ENCODE results near the gene TMC7.

TMC7 gene

GRCh38 chr16:19073863-19074262, 90.1 kb downstream of the TMC7 start:
- H3K4me1 Mint-ChIP-seq (ENCODE audit: low read depth), result peaks cover 18% of the 10 kb centered on the region
- H3K4me3 Mint-ChIP-seq, result no peak overlapping the region
- H3K36me3 Mint-ChIP-seq (ENCODE audit: low read depth), result peaks cover 79% of the 10 kb centered on the region
- H3K27ac Mint-ChIP-seq, result no peak overlapping the region
- intact Hi-C loops (cut with micrococcal nuclease), result no loop called here
- H3K9me3 Mint-ChIP-seq, result no peaks in the 10 kb centered on the region
- no peaks in the 10 kb centered on the region for H3K27me3 Mint-ChIP-seq

GRCh38 chr16:19075511-19075910, 91.8 kb downstream of the TMC7 start:
- H3K4me1 Mint-ChIP-seq (ENCODE audit: low read depth), result peaks cover 18% of the 10 kb centered on the region
- H3K9me3 Mint-ChIP-seq, result no peaks in the 10 kb centered on the region
- peaks cover 89% of the 10 kb centered on the region for H3K36me3 Mint-ChIP-seq (ENCODE audit: low read depth)
- H3K4me3 Mint-ChIP-seq, result no peak overlapping the region
- intact Hi-C loops (cut with micrococcal nuclease), result no loop called here
- no peak overlapping the region for H3K27ac Mint-ChIP-seq
- H3K27me3 Mint-ChIP-seq, result no peaks in the 10 kb centered on the region

- peaks cover 79% of the 10 kb centered on the region for H3K36me3 Mint-ChIP-seq (ENCODE audit: low read depth)
- peaks cover 8% of the 10 kb centered on the region for H3K4me1 Mint-ChIP-seq (ENCODE audit: low read depth)
- intact Hi-C loops (cut with micrococcal nuclease), result no loop called here
- H3K27me3 Mint-ChIP-seq, result no peaks in the 10 kb centered on the region
- no peak overlapping the region for H3K27ac Mint-ChIP-seq
- no peak overlapping the region for H3K4me3 Mint-ChIP-seq
- H3K9me3 Mint-ChIP-seq, result no peaks in the 10 kb centered on the region
Observed at GRCh38 chr16:19077879-19078278, 94.1 kb downstream of the TMC7 start.

- H3K27ac Mint-ChIP-seq, result no peak overlapping the region
- peaks cover 27% of the 10 kb centered on the region for H3K4me1 Mint-ChIP-seq (ENCODE audit: low read depth)
- no peaks in the 10 kb centered on the region for H3K9me3 Mint-ChIP-seq
- peaks cover 21% of the 10 kb centered on the region for H3K36me3 Mint-ChIP-seq (ENCODE audit: low read depth)
- H3K27me3 Mint-ChIP-seq, result peaks cover 13% of the 10 kb centered on the region
- intact Hi-C loops (cut with micrococcal nuclease), result no loop called here
- no peak overlapping the region for H3K4me3 Mint-ChIP-seq
Observed at GRCh38 chr16:19083670-19084069, 99.9 kb downstream of the TMC7 start.

- H3K4me3 Mint-ChIP-seq, result no peak overlapping the region
- intact Hi-C loops (cut with micrococcal nuclease), result no loop called here
- no peak overlapping the region for H3K27ac Mint-ChIP-seq
- H3K4me1 Mint-ChIP-seq (ENCODE audit: low read depth), result peaks cover 29% of the 10 kb centered on the region
- peaks cover 13% of the 10 kb centered on the region for H3K27me3 Mint-ChIP-seq
- H3K9me3 Mint-ChIP-seq, result no peaks in the 10 kb centered on the region
- peaks cover 17% of the 10 kb centered on the region for H3K36me3 Mint-ChIP-seq (ENCODE audit: low read depth)
Observed at GRCh38 chr16:19084139-19084538, 100.4 kb downstream of the TMC7 start.

GRCh38 chr16:19084879-19085278, 101.1 kb downstream of the TMC7 start:
- intact Hi-C loops (cut with micrococcal nuclease), result no loop called here
- Mint-ChIP-seq H3K27ac (no peak overlapping the region), H3K9me3 (no peaks in the 10 kb centered on the region), H3K27me3 (peaks cover 13% of the 10 kb centered on the region), H3K4me3 (no peak overlapping the region), H3K4me1 (ENCODE audit: low read depth) (peaks cover 36% of the 10 kb centered on the region), H3K36me3 (ENCODE audit: low read depth) (peaks cover 10% of the 10 kb centered on the region)

GRCh38 chr16:19085679-19086200, 102.0 kb downstream of the TMC7 start:
- intact Hi-C loops (cut with micrococcal nuclease), result loop anchor here (1.0 kb wide), 5 partner anchors 34 to 417 kb away; no protein-coding TSS in a partner anchor
- H3K4me1 Mint-ChIP-seq (ENCODE audit: low read depth), result peaks cover 36% of the 10 kb centered on the region
- peak overlapping the region; percentile 78 for H3K4me3 Mint-ChIP-seq
- peaks cover 13% of the 10 kb centered on the region for H3K27me3 Mint-ChIP-seq
- peaks cover 2% of the 10 kb centered on the region for H3K9me3 Mint-ChIP-seq
- H3K36me3 Mint-ChIP-seq (ENCODE audit: low read depth), result peaks cover 11% of the 10 kb centered on the region
- H3K27ac Mint-ChIP-seq, result peak overlapping the region; percentile 81

- Mint-ChIP-seq H3K27ac (peak overlapping the region; percentile 81), H3K9me3 (peaks cover 10% of the 10 kb centered on the region), H3K27me3 (peaks cover 13% of the 10 kb centered on the region), H3K4me1 (ENCODE audit: low read depth) (peaks cover 38% of the 10 kb centered on the region), H3K36me3 (ENCODE audit: low read depth) (peaks cover 14% of the 10 kb centered on the region), H3K4me3 (peak overlapping the region; percentile 78)
- intact Hi-C loops (cut with micrococcal nuclease), result loop anchor here (1.0 kb wide), 5 partner anchors 33 to 416 kb away; no protein-coding TSS in a partner anchor
Observed at GRCh38 chr16:19086322-19087199, 102.8 kb downstream of the TMC7 start.

GRCh38 chr16:19088341-19088916, 104.7 kb downstream of the TMC7 start:
- peaks cover 14% of the 10 kb centered on the region for H3K36me3 Mint-ChIP-seq (ENCODE audit: low read depth)
- peaks cover 19% of the 10 kb centered on the region for H3K9me3 Mint-ChIP-seq
- H3K27ac Mint-ChIP-seq, result no peak overlapping the region
- no peak overlapping the region for H3K4me3 Mint-ChIP-seq
- H3K4me1 Mint-ChIP-seq (ENCODE audit: low read depth), result peaks cover 54% of the 10 kb centered on the region
- H3K27me3 Mint-ChIP-seq, result peaks cover 13% of the 10 kb centered on the region
- intact Hi-C loops (cut with micrococcal nuclease), result no loop called here

GRCh38 chr16:19089410-19089955, 105.7 kb downstream of the TMC7 start:
- Mint-ChIP-seq H3K27me3 (peaks cover 16% of the 10 kb centered on the region), H3K4me3 (no peak overlapping the region), H3K4me1 (ENCODE audit: low read depth) (peaks cover 54% of the 10 kb centered on the region), H3K9me3 (peaks cover 19% of the 10 kb centered on the region), H3K27ac (peak overlapping the region; percentile 16), H3K36me3 (ENCODE audit: low read depth) (peaks cover 14% of the 10 kb centered on the region)
- intact Hi-C loops (cut with micrococcal nuclease), result no loop called here

GRCh38 chr16:19090916-19091315, 107.2 kb downstream of the TMC7 start:
- Mint-ChIP-seq H3K4me3 (no peak overlapping the region), H3K27ac (no peak overlapping the region), H3K4me1 (ENCODE audit: low read depth) (peaks cover 56% of the 10 kb centered on the region), H3K27me3 (peaks cover 8% of the 10 kb centered on the region), H3K36me3 (ENCODE audit: low read depth) (peaks cover 14% of the 10 kb centered on the region), H3K9me3 (peaks cover 19% of the 10 kb centered on the region)
- intact Hi-C loops (cut with micrococcal nuclease), result no loop called here

GRCh38 chr16:19092653-19093410, 109.1 kb downstream of the TMC7 start:
- no peak overlapping the region for H3K4me3 Mint-ChIP-seq
- H3K4me1 Mint-ChIP-seq (ENCODE audit: low read depth), result peaks cover 41% of the 10 kb centered on the region
- peaks cover 16% of the 10 kb centered on the region for H3K36me3 Mint-ChIP-seq (ENCODE audit: low read depth)
- H3K27ac Mint-ChIP-seq, result peak overlapping the region; percentile 37
- intact Hi-C loops (cut with micrococcal nuclease), result no loop called here
- peaks cover 3% of the 10 kb centered on the region for H3K27me3 Mint-ChIP-seq
- peaks cover 23% of the 10 kb centered on the region for H3K9me3 Mint-ChIP-seq

GRCh38 chr16:19093631-19094541, 110.2 kb downstream of the TMC7 start:
- peaks cover 3% of the 10 kb centered on the region for H3K27me3 Mint-ChIP-seq
- peaks cover 34% of the 10 kb centered on the region for H3K4me1 Mint-ChIP-seq (ENCODE audit: low read depth)
- peaks cover 21% of the 10 kb centered on the region for H3K36me3 Mint-ChIP-seq (ENCODE audit: low read depth)
- intact Hi-C loops (cut with micrococcal nuclease), result no loop called here
- H3K9me3 Mint-ChIP-seq, result peaks cover 29% of the 10 kb centered on the region
- no peak overlapping the region for H3K27ac Mint-ChIP-seq
- H3K4me3 Mint-ChIP-seq, result no peak overlapping the region
